Breast epithelium (tissue), 4 donors: ENCODE measurements around the gene GARRE1. TPM values are rescaled to one million over a fixed set of nuclear protein-coding genes. Genes with fewer than 3 reads are reported as not detected.
"Not testable (repeated sequence)": the region's sequence is repeated elsewhere in the genome, so short reads cannot be mapped to it uniquely, and the experiment has no call there.

Source experiments
- DNase-seq, 2 donors: peaks; one replicate each; pipeline ENCODE4 v3.0.0-alpha.2; 2019; ENCODE audit warnings: low spot score in 2 of 2
- H3K27ac ChIP-seq, 2 donors: fragments of 200-600 bp; sonication (generic) in 1 of 2; one replicate each; pipeline ENCODE4 v1.5.1; 2016 to 2019; ENCODE audit warnings: mild to moderate bottlenecking in 1 of 2
- H3K27me3 ChIP-seq, 2 donors: fragments of 200-600 bp; sonication (generic) in 1 of 2; one replicate each; pipeline versions ENCODE4 v1.5.1 to v1.6.0; 2017 to 2019; ENCODE audit warnings: control low read depth in 1 of 2, mild to moderate bottlenecking in 1 of 2
- H3K36me3 ChIP-seq: fragments of 200-600 bp; one replicate; pipeline ENCODE4 v1.5.1; 2019
- H3K4me1 ChIP-seq, 2 donors: fragments of 200-600 bp; sonication (generic); one replicate each; pipeline ENCODE4 v1.5.1; 2016 to 2019; ENCODE audit warnings: control low read depth in 1 of 2
- H3K4me3 ChIP-seq, 3 donors: fragments of 200-600 bp; sonication (generic); 1 replicate in 2 of 3; 2 replicates in 1 of 3; pipeline ENCODE4 v1.5.1; 2016 to 2019; ENCODE audit warnings: mild to moderate bottlenecking in 3 of 3, moderate library complexity in 2 of 3
- H3K9me3 ChIP-seq, 2 donors: fragments of 200-600 bp; sonication (generic) in 1 of 2; one replicate each; pipeline ENCODE4 v1.5.1; 2016 to 2019; ENCODE audit warnings: control low read depth in 1 of 2
- POLR2A ChIP-seq: fragments of 450-650 bp; IDR thresholded peaks from one replicate; pipeline ENCODE4 v1.6.1; 2016; ENCODE audit warnings: antibody characterized with exemption, mild to moderate bottlenecking, moderate library complexity
- POLR2AphosphoS5 ChIP-seq, 3 donors: sonication (generic); formaldehyde crosslinking; IDR thresholded peaks; one replicate each; pipeline ENCODE4 v1.6.1; 2017; ENCODE audit warnings: antibody characterized with exemption in 3 of 3
- intact Hi-C: fragments of 100-400 bp; cut with DNase I; formaldehyde crosslinking; loops from one replicate; pipeline ENCODE4 v1.15.1; 2023; ENCODE audit warnings: low total_unique reads
- total RNA-seq, 3 donors: library from RNA; depleted of rRNA; stranded (reverse); fragments of >200 nt; gene quantifications; one replicate each; pipeline ENCODE4 v1.1.0, GENCODE V29; 2016
- TF ChIP-seq, protein P1 (sequence below), 3 donors: fragments of 450-650 bp; IDR thresholded peaks; one replicate each; pipeline ENCODE4 v1.5.1; 2016 to 2017; ENCODE audit warnings: antibody characterized with exemption in 3 of 3, mild to moderate bottlenecking in 3 of 3, moderate library complexity in 3 of 3

Gene GARRE1
- total RNA-seq, 3 donors from 2014 or later = 21.0 to 43.9 (median 25.2) TPM

DNA sequence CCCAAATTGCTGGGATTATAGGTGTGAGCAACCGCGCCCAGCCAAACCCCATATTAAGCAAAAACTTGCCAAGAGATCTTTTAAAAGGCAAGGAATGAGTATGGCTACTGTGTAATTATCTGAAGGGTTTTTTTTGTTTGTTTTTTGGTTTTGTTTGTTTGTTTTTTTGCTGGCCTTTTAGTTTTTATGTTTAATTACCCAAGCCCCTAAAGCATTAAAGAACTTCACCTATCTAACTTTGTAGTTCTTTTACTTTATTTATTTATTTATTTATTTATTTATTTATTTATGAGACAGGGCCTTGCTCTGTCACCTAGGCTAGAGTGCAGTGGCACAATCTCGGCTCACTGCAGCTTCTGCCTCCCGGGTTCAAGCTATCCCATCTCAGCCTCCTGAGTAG is 40.3 kb upstream of the GARRE1 start:
- H3K36me3 ChIP-seq = no peaks in the 10 kb centered on the region

DNA sequence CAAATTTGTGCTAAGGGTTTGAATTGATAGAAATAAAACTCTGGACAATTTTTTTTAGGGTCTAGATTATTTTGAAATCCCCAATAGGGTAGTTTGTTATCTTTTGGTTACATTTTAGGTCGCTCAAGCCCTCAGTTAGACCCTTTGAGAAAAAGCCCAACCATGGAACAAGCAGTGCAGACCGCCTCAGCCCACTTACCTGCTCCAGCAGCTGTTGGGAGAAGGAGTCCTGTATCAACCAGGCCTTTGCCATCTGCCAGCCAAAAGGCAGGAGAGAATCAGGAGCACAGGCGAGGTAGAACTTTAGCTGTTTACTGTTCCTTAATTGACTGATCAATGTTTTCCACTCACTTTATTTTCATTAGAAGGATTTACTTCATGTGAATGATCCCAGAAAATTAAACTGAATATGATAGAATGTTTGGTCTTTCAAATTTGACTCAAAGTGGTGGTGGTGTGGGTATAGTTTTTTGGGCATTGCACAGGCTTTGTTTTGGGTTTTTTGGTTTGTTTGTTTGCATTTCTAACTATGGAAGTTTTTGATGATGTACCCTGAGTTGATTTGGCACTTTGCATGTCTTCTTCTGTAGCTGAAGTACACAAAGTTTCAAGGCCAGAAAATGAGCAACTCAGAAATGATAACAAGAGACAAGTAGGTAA is 39.2 kb upstream of the GARRE1 start:
- no peaks in the 10 kb centered on the region for H3K36me3 ChIP-seq

More for the DNA sequence above, 40.3 kb upstream of the GARRE1 start:
- H3K4me1 ChIP-seq = no peaks in the 10 kb centered on the region
- H3K27me3 ChIP-seq = no peaks in the 10 kb centered on the region
- intact Hi-C loops = no loop called here
- no peak for TF ChIP-seq POLR2A
- TF ChIP-seq POLR2AphosphoS5 (IDR thresholded peaks at IDR 0.05) = no peak
- TF ChIP-seq, protein P1, sequence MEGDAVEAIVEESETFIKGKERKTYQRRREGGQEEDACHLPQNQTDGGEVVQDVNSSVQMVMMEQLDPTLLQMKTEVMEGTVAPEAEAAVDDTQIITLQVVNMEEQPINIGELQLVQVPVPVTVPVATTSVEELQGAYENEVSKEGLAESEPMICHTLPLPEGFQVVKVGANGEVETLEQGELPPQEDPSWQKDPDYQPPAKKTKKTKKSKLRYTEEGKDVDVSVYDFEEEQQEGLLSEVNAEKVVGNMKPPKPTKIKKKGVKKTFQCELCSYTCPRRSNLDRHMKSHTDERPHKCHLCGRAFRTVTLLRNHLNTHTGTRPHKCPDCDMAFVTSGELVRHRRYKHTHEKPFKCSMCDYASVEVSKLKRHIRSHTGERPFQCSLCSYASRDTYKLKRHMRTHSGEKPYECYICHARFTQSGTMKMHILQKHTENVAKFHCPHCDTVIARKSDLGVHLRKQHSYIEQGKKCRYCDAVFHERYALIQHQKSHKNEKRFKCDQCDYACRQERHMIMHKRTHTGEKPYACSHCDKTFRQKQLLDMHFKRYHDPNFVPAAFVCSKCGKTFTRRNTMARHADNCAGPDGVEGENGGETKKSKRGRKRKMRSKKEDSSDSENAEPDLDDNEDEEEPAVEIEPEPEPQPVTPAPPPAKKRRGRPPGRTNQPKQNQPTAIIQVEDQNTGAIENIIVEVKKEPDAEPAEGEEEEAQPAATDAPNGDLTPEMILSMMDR (IDR thresholded peaks at IDR 0.05) = no peak
- no peaks in the 10 kb centered on the region for H3K9me3 ChIP-seq
- H3K4me3 ChIP-seq = no peak overlapping the region
- DNase-seq = no peak
- H3K27ac ChIP-seq = no peak overlapping the region

DNA sequence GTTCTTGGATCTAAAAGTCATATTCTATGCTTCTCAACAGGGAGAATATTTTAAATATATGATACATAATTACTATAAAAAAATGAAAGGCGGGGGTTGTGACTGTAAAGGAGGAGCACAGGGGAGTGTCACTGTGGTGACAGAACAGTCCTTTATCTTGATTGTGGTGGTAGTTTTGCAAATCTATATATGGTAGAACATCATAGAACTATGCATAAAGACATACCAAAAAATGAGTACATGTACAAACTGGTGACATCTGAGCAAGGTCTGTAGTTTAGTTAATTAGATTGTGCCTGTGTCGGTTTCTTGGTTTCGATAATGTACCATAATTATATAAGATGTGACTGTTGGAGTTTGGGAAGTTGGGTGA is 38.7 kb upstream of the GARRE1 start:
- no peaks in the 10 kb centered on the region for H3K36me3 ChIP-seq
- no peak overlapping the region for H3K4me3 ChIP-seq
- no peaks in the 10 kb centered on the region for H3K27me3 ChIP-seq
- no peak overlapping the region for H3K27ac ChIP-seq
- intact Hi-C loops = no loop called here
- no peaks in the 10 kb centered on the region for H3K9me3 ChIP-seq
- no peaks in the 10 kb centered on the region for H3K4me1 ChIP-seq
- no peak for DNase-seq
- no peak for TF ChIP-seq POLR2A

More for the DNA sequence above, 39.2 kb upstream of the GARRE1 start:
- no peaks in the 10 kb centered on the region for H3K27me3 ChIP-seq
- H3K9me3 ChIP-seq = no peaks in the 10 kb centered on the region
- DNase-seq = no peak
- H3K4me1 ChIP-seq = no peaks in the 10 kb centered on the region
- no peak overlapping the region for H3K4me3 ChIP-seq
- no peak overlapping the region for H3K27ac ChIP-seq
- intact Hi-C loops = no loop called here
- TF ChIP-seq, protein P1 (IDR thresholded peaks at IDR 0.05) = no peak
- TF ChIP-seq POLR2A (no peak), POLR2AphosphoS5 (IDR thresholded peaks at IDR 0.05) (no peak)

DNA sequence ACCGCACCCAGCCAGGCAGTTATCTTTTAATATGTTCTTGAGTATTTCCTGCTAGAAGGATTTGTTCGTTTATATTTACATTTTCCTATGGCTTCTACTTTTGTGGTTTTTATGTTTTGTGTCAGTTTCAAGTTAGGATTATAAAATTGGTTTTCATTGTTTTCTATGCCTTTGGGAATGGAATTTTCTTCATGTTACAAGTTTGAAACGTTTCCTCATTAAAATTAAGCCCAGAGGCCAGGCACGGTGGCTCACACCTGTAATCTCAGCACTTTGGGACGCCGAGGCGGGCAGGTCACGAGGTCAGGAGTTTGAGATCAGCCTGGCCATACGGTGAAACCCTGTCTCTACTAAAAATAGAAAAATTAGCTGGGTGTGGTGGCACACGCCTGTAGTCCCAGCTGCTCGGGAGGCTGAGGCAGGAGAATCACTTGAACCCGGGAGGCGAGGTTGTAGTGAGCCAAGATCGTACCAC is 37.6 kb upstream of the GARRE1 start:
- intact Hi-C loops, H3K9me3 ChIP-seq, H3K27me3 ChIP-seq, H3K36me3 ChIP-seq, H3K4me3 ChIP-seq, H3K27ac ChIP-seq, DNase-seq, H3K4me1 ChIP-seq: not testable (repeated sequence)

DNA sequence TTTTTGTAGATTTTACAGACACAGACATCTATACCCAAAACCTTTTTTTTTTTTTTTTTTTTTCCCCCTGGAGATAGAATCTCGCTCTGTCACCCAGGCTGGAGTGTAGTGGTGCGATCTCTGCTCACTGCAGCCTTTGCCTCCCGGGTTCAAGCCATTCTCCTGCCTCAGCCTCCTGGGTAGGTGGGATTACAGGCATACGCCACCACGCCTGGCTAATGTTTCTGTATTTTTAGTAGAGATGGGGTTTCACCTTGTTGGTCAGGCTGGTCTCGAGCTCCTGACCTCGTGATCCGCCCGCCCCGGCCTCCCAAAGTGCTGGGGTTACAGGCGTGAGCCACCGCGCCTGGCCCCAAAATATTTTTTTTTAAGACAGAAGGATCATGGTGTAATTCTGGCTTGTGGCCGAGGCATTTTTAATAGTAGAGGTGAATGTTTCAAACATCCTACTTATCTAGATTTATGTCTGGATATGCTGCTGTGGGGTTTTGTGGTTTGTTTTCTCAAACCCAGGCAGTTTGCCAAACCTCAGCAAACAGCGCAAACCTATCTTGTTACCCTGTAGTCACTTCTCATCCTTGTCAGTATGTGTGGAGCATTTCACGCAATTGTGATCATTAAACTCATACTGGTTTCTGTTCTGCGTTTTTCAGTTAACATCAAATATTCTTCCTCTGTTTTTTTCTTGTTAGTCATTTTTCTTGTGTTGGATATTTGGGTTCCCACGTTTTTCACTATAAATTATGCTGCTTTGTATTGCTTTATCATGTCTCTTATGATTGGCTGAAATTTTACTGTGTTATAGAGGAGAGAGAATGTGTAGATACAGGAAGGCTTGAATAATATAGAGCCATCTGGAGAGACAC is 36.2 kb upstream of the GARRE1 start:
- H3K27me3 ChIP-seq = no peaks in the 10 kb centered on the region
- H3K9me3 ChIP-seq = no peaks in the 10 kb centered on the region
- no peak overlapping the region for H3K4me3 ChIP-seq
- H3K4me1 ChIP-seq = no peaks in the 10 kb centered on the region
- TF ChIP-seq POLR2A (no peak), POLR2AphosphoS5 (IDR thresholded peaks at IDR 0.05) (no peak)
- TF ChIP-seq, protein P1 (IDR thresholded peaks at IDR 0.05) = no peak
- no peaks in the 10 kb centered on the region for H3K36me3 ChIP-seq
- peak in 1 of 2 donors; percentile 34 for DNase-seq
- intact Hi-C loops = no loop called here
- no peak overlapping the region for H3K27ac ChIP-seq

DNA sequence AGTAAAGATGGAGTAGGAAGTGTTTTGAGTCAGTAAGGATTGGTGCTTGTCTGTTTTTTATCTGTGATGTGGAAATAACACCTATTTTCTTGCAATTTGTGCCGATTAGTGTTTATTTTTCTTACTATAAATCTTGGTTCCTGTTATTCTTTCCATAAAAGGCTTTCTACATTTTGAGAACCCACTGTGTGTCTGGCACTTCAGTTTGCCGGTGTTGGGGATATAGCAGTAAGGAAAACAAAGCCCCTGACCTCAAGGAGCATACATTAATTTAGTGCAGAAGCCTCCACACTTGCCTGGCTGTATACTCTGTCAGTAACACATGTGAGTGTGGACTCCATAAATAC is 35.6 kb upstream of the GARRE1 start:
- intact Hi-C loops = no loop called here
- Histone ChIP-seq H3K27me3 (no peaks in the 10 kb centered on the region), H3K4me1 (no peaks in the 10 kb centered on the region), H3K36me3 (no peaks in the 10 kb centered on the region), H3K9me3 (no peaks in the 10 kb centered on the region), H3K4me3 (no peak overlapping the region), H3K27ac (no peak overlapping the region)
- DNase-seq = no peak
- TF ChIP-seq POLR2AphosphoS5 (IDR thresholded peaks at IDR 0.05) (no peak), POLR2A (no peak)
- TF ChIP-seq, protein P1 (IDR thresholded peaks at IDR 0.05) = no peak
